Kasumi-1 (cell line): ENCODE data around the gene TLX2.
"Not testable (repeated sequence)": the region's sequence is repeated elsewhere in the genome, so short reads cannot be mapped to it uniquely, and the experiment has no call there.

Experiments
- DNase-seq, 2 experiments: peaks; one replicate each; lab custom pipeline; 2025; lab: John Stamatoyannopoulos, UW

TLX2 gene

DNA sequence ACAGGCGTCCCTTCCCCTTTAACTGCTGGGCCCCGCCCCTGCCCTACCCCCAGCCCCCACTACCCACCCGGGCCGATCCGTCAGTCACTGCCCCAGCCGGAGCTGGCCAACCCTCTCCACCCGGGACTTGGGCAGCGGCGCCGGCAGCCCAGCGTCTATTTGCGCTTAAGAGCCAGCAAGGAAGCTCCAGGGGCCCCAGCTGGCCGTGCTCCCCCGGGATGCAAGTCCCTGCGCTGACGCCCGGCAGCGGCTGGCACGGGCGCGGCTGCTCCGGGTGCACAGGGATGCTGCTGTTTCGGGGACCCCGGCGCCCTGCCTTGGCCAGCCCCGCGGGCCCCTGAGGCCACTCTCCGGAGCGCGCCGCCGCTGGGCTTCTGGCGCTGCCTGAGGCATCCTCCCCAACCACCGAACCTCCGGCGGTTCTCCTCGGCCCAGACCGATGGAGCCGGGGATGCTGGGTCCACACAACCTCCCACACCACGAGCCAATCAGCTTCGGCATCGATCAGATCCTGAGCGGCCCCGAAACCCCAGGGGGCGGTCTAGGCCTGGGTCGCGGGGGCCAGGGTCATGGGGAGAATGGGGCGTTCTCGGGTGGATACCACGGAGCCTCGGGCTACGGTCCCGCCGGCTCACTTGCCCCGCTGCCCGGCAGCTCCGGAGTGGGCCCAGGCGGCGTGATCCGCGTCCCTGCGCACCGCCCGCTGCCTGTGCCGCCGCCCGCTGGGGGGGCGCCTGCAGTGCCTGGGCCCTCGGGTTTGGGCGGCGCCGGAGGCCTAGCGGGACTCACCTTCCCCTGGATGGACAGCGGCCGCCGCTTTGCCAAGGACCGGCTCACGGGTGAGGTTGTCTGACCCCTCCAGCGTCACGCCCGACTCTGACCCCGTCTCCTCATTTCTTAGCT is at the start of gene TLX2:
Gene TLX2 (plus strand): TSS at position 83 of the 903 bp plus-strand sequence. CDS start 357 bp downstream, at position 440.
- DNase-seq, result no peak

- DNase-seq, result not testable (repeated sequence)
Observed at GRCh38 chr2:74470742-74471141, 43.5 kb upstream of the TLX2 start.

- no peak for DNase-seq
Observed at GRCh38 chr2:74471332-74472065, 42.8 kb upstream of the TLX2 start.

DNA sequence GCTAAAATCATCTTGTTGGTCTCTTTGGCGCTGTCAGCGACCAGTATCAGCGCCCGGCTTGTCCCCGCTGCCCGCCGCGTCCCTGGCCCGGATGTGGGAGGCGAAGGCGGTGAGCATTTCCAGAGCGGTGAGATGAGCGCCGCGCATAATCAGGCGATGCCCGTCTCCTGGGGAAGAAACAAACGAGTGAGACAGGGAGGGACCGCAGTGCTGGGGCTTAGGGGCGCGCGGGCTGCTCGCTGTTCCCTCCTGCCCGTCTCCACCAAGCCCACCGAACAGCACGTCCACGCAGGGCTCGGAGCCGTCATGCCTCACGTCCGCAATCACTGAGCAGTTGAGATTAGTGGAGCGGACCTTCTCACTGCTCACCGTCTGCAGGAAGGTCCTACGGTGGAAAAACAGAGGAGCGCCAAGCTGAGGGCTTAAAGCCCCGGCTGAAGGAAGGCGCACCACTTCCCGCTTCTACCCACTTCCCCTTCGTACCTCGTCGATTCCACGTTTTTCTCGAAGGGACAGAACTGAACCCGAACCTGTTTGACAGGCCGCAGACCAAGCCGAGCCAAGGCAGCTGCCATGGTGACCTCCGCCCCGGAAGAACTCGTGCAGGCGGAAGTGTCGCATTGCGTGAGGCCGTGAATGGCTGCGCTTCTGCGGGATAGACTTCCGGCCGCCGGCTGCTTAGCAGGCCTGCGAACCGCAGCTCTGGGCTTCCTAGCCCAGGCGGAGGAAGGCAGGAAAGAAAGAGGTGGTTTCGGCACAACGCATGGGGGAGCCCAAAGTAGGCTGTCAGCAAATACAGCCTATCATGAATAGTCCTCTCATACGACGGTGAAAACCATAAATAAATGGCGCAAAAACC is 41.9 kb upstream of the TLX2 start, which contains the start of gene MRPL53:
Gene MRPL53 (minus strand): TSS at position 595 of the 859 bp plus-strand sequence. CDS start 20 bp downstream, at position 575.
- peak; percentile 86 to 91 for DNase-seq

DNA sequence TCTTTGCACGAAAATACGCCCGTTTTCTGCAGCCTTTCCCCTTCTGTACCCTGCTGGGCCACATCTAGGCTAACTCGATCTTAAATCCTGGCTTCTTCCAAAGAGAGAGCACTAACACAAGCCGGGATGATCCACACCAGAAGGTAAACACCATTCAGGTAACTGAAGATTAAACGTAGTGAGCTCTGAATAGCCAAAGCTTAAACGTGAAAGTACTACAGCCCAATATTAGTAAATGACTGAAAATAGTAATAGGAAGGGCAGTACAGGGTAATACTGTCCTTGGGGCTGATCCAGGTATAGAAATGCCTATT is 41.3 kb upstream of the TLX2 start:
- no peak for DNase-seq

- DNase-seq, result no peak
Observed at GRCh38 chr2:74474481-74474880, 39.8 kb upstream of the TLX2 start.

GRCh38 chr2:74474899-74475298 is 39.4 kb upstream of the TLX2 start:
- DNase-seq, result no peak

- DNase-seq, result no peak
Observed at GRCh38 chr2:74481431-74481830, 32.8 kb upstream of the TLX2 start.

- DNase-seq, result peak; percentile 59 to 63
Observed at GRCh38 chr2:74481961-74482800, 32.1 kb upstream of the TLX2 start.

- peak; percentile 95 to 96 for DNase-seq
Observed at GRCh38 chr2:74482801-74483674, 31.2 kb upstream of the TLX2 start, which contains the start of the genes CCDC142 and TTC31. Gene CCDC142, minus strand, starts transcription at chr2:74482998. Its CDS starts 161 bp downstream, at chr2:74482837. Gene TTC31, plus strand, starts transcription at chr2:74483081. Its CDS starts 15 bp downstream, at chr2:74483096.

DNA sequence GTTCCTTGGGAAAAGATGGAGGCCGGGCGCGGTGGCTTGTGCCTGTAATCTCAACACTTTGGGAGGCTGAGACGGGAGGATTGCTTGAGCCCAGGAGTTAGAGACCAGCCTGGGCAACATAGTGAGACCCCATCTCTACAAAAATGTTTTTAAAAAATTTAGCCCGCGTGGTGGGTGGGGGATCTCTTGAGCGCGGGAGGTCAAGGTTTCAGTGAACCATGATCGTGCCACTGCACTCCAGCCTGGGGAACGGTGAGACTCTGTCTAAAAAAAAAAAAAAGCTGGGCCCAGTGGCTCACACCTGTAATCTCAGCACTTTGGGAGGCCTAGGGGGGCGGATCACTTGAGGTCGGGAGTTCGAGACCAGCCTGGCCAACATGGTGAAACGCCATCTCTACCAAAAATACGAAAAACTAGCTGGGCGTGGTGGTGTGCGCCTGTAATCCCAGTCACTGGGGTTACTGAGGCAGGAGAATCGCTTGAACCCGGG is 30.5 kb upstream of the TLX2 start:
- DNase-seq, result not testable (repeated sequence)

- DNase-seq, result no peak
Observed at GRCh38 chr2:74486141-74486540, 28.1 kb upstream of the TLX2 start.

- no peak for DNase-seq
Observed at GRCh38 chr2:74488643-74489481, 25.4 kb upstream of the TLX2 start.

- no peak for DNase-seq
Observed at GRCh38 chr2:74489906-74490305, 24.3 kb upstream of the TLX2 start.

DNA sequence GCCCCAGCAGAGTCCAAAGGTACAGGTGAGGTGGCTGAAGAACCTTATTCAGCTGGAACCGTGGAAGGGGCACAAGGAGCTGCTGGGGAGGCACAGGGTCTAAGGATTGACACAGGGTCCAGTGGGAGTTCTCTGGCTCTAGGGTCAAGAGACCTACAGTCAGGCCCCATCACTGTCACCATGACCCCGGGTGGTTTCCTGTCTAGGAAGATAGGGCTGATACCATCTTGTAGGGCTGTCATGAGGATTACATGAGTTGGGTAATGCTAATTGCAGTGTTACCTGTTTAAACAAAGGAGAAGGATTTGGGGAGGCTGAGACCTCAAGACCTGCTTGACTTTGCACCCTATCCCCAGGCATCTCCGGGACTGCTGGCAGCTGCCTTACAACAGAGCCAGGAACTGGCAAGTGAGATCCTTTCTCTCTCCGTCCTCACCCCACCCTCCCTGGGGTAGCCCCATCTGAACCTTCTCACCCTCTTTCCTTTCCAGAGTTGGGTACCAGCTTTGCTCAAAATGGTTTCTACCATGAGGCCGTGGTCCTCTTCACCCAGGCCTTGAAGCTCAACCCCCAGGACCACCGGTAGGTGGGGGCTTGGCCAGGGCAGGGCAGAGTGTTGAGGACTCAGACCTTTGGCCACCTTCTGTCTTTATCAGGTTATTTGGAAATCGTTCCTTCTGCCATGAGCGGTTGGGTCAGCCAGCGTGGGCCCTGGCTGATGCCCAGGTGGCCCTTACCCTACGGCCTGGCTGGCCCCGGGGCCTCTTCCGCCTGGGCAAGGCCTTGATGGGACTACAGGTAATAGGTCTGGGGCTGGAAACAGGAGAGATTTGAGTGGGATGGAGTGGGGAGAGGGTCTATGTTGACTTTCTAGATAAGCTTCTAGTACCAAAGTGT is 22.4 kb upstream of the TLX2 start:
- no peak for DNase-seq

DNA sequence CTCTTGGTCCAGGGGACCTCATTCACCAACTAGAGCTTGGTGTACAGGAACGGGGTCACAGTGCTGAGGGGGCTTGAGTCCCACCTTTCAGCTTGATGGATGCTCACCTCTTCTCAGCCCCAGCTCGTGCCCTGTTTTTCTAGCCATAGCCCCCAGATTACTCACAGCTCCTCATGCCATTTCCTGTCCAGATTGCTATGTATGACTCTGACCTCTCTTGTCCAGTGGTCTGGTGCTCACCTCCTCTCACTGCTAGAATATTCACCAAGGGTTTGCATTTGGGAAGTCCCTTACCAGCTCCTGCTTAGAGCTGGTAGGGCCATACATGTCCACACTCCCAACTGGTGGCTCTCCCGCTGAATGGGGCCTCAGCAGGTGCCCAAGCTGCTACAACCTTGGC is 20.7 kb upstream of the TLX2 start:
- DNase-seq, result no peak

GRCh38 chr2:74495440-74495839 is 18.8 kb upstream of the TLX2 start:
- DNase-seq, result no peak
